GM12892 (cell line): ENCODE measurements around the gene UNC50.
"Not testable (repeated sequence)": the region's sequence is repeated elsewhere in the genome, so short reads cannot be mapped to it uniquely, and the experiment has no call there.

Source experiments
- DNase-seq: peaks from one replicate; pipeline ENCODE4 v3.0.0; 2011; ENCODE audit not compliant: insufficient read length
- FAIRE-seq: peaks from 2 replicates; lab custom pipeline; 2011; peaks lifted over from hg19 to GRCh38; lab: Jason Lieb, UNC
- POLR2A ChIP-seq: IDR thresholded peaks from 2 replicates; pipeline ENCODE4 v1.6.1; 2011; ENCODE audit warnings: low read depth, low read length, control low read depth
- POLR2AphosphoS5 ChIP-seq: IDR thresholded peaks from 2 replicates; pipeline ENCODE4 v1.6.1; 2011; ENCODE audit warnings: low read depth, low read length, control low read depth
- TAF1 ChIP-seq: IDR thresholded peaks from 2 replicates; pipeline ENCODE4 v1.6.1; 2011; ENCODE audit warnings: low read depth, mild to moderate bottlenecking, control low read depth, low read length, borderline replicate concordance

UNC50 gene

DNA sequence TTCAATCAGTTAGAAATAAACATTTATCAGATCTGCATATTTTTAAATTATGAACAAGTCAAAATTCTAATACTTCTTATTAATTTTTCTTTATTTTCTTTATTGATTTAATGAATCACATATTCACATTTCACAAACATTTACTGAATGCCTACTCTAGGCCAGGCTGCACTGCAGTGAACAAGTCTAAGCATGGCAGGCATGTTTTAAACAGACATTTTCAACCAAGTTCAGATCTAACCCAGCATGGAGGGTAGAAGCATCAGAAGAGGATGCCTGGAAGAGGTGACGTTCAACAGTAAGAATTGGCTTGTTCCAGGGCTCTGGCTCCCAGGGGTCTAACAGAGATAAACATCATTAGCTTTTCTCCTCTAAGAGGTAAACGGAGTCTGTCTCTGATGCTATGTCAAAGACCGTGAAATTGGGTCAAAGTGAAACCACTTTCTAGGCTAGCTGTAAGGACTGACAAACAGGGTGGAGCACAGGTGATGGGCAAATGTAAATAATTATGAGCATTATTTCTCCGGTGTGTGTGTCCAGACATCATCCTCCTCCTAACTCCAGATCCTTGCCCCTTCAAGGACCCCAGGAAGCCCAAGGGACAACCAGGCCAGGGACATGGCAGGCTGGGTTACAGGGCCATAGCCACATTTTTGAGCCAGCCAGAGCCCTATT is 50.6 kb downstream of the UNC50 start:
- FAIRE-seq (no peak), DNase-seq (no peak)
- TF ChIP-seq TAF1, result no peak
- no peak for TF ChIP-seq POLR2A
- no peak for TF ChIP-seq POLR2AphosphoS5

- not testable (repeated sequence) for FAIRE-seq
Measured at GRCh38 chr2:98659491-98659840, 51.1 kb downstream of the UNC50 start.

DNA sequence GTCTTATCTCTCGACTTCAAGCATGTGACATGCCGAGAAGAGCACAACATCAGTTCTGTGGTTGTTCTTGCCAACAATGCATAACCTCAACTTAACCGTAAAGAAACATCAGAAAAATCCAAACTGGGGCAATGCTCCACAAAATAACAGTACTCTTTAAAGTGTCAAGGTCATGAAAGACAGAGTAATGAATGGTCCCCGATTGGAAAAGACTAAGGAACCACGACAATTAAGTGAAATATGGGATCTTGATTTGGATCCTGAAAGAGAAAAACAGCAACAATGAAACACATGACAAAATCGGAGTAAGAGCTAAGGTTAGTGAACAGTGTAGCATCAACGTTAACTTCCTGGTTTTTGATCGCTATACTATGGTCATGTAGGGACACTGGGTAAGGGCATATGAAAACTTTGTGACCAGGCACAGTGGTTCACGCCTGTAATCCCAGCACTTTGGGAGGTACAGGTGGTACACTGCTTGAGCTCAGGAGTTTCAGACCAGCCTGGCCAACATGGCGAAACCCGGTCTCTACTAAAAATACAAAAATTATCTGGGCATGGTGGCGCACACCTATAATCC is 55.2 kb downstream of the UNC50 start:
- TF ChIP-seq POLR2A (no peak), POLR2AphosphoS5 (no peak), TAF1 (no peak)
- no peak for FAIRE-seq
- DNase-seq, result no peak

More at GRCh38 chr2:98659491-98659840, 51.1 kb downstream of the UNC50 start:
- DNase-seq, result not testable (repeated sequence)

GRCh38 chr2:98664323-98664722 is 55.9 kb downstream of the UNC50 start:
- TF ChIP-seq POLR2AphosphoS5 (no peak), POLR2A (no peak), TAF1 (no peak)
- DNase-seq (no peak), FAIRE-seq (no peak)

- TF ChIP-seq TAF1, result no peak
- no peak for TF ChIP-seq POLR2AphosphoS5
- TF ChIP-seq POLR2A, result no peak
- FAIRE-seq (no peak), DNase-seq (no peak)
Measured at GRCh38 chr2:98665677-98666076, 57.3 kb downstream of the UNC50 start.
